ENCODE data around the gene BCL11A.

The BCL11A gene

DNA sequence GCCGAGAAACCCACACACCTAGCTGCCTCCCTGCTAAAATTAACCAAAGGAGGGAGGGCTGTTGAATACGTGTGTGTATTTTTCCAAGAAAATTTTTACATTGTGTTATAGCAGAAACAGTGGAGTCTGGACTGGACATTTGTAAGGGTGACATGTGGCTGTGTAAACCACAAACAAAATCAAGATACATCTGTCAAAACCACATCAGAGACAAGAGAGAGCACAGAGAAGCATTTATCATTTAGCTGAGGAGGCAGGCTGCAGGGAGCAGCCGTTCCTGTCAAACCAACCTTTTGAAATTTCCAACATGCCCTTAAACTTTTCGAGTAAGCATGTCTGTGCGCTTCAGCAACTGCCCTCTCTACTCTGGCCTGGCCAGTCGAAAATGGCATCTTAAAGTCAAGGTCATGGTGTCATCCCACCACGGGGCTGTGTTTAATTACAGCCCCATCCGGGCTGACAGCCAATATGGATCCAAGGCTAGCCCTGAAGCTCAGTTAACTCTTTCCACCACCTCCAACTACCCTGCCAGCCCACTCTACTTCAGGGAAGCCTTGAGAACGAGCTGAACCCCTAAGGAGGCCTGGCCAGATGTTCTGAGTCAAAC is 8.4 kb downstream of the BCL11A start:
- no peak for DNase-seq (ENCODE audit: low read depth)

DNA sequence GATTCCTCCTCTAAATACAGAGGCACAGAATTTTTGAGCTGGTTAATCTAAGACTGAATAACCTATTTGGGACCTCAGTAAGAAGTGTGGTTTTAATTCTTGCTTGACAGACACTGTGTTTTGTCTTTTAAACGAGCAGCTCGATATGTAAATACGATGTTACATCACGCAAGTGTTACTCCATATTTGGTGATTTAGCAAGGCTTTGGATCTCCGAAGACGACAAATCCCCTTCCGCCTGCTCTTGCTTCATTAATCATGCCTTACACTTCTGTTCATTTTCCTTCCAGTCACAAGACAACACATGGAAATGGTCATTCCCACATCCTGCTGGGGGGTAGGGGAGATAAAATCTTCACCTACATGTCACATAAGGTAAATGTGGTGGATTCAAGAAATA is 9.4 kb downstream of the BCL11A start:
- no peak for DNase-seq (ENCODE audit: low read depth)

DNA sequence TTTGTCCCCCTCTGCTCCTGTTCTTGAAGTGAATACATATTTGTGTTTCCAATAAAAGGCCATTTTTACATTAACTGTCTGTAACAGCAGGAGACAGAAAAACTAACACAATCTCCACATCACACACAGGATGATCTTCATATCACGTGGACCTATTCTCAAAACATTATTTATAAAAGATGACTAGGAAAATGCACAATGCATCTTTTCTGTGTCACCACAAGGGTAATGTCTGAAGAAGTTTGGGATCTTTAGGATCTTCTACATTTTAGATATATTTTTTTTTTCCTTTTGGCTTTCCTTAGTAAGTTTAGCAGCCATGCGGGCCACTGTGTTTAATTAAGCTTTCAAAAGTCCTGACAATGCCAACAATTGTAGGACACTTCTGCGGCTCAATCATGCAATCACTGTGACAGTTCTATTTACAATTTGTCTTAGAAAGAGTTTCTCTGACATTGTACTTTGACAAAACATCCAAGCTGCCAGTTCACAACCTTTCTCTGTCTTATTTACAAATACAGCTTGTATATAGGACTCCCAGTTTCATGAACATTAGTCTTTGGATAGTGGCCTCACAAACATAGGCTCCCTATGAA is 12.3 kb downstream of the BCL11A start:
- DNase-seq (ENCODE audit: low read depth), result no peak

DNA sequence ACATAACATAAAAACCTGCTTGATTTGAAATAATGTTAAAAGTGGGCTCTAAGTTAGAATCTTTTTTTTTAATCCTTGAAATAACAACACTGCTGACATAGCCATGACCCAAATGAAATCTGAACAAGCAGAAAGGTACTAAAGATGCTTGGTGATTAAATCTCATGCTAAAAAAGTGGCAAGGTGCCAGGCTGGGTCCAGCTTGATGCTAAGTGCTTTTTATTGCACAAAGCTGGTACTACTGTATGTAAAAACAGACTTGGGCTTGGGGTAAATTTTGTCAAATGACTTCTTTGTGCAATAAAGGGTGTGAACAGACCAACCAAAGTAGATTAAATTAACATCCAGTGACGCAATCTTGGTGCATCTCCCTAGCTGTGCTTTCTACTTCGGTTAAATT is 13.4 kb downstream of the BCL11A start:
- DNase-seq (ENCODE audit: low read depth), result no peak

DNA sequence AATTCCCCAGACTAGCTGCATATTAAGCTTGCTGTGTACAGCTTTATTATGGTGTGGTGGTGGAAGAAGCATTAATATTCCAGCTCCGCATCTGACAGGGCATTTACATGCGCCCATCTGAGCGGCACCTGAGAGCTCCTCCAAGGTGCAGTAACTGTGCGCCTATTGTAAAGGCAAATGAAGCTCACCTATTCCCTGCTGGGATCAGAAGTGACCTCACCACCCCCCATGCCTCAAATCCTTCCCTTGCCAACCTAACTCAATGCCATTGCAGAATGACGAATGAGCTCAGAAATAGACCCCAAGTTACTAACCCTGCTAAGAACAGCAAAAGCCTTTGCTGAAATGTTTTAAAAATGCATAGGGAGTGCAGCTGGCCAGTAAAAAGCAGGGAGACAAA is 14.3 kb downstream of the BCL11A start:
- DNase-seq (ENCODE audit: low read depth), result no peak

DNA sequence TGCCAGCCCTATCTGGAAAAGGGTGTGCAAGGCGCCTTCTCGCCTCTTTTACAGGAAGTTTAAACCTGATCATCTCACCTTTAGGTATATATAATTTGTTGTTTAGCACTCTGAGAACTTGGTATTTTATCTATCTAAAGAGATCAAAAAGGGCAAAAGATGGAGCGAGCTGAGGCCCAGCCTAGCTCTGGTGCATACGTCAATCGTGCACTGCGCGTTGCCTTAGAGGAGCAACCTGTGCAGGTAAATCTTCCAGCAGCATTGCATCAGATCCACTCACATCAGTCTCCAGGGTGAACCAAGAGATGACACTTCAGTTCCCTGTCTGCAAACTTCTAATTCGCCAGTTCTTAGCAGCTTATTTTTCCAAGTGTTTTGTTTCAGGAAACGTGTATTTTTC is 15.4 kb downstream of the BCL11A start:
- no peak for DNase-seq (ENCODE audit: low read depth)

DNA sequence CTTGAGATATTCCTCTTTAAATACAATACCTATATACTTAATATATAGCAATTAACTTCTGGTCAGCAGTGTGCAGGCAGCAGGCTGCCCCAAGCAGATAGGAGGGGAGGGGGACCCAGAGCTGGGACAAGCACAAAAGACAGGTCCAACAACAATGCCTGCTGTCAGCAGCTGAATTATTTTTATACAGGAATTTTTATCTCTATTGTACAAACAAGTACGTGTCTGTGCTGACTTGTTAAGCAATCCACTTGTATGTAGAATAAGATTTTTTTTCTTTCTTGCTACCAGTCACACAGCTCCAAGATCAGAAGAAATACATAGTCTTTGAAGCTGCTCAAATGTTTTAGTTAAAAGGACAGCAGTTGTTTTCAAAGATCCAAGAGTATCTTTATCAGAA is 16.7 kb downstream of the BCL11A start:
- no peak for DNase-seq (ENCODE audit: low read depth)

DNA sequence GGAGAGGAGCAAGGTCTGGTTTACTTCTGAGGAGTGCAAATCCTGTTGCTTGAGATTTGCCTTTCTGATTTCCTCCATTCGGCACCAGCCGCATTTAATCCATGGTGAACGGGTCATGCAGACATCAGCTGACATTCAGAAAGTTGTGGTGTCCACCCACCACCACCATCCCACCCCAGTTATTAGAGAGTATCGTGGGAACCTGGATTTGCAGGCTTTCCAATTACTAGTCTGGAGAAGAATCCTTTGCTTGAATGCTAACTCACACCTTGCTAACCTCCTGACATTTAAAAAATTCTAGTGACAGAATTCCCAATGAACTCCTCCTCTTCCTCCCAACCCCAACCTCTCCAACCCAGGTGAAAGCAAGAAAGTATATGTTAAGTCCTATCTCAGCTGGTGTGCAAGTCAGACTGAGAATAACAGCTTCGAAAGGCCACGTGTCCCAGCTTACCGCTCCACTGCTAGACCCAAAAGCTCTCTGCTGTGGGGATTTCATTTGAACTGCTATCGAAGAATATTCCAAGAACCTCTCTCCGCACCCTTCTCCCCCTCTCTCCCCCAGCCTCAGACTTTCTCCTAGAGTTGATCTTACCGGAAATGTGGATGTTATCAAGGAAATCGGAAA is 17.7 kb downstream of the BCL11A start:
- DNase-seq (ENCODE audit: low read depth), result no peak

DNA sequence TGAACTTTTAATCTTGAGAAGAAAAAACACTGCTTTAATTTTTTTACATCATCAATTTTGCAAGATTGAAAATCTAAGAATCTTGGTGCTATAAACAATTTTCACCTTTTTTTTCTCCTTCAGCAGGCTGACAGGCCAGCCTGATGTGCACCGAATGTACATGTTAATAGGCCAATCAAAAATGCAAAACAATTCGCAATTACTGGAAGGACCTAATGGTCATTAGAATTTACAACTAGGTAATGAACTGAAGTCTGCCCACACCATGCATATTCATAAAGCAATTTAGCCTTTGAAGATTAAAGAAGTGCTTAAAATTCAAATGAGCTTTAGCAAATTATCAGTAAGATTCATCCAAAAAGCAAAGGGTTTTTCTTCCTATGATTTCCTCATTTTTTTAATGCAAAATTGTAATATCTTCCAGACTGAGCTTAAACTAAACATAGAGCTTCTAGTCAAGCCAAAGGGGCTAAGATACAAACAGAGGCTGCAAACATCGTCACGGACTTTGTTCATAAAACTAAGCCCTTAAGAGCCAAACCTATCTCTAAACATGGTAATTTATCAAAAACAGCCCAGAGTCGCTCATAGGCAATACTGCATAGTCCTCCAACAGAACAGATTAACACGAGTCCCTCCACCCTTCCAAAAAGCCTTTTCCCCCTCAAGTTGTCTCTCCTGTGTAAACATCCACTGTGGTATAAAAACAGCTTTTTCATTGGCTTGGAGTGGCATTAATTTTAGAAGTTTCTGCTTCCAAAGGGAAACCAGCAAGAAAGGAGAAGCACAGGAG is 18.4 kb downstream of the BCL11A start:
- no peak for DNase-seq (ENCODE audit: low read depth)

DNA sequence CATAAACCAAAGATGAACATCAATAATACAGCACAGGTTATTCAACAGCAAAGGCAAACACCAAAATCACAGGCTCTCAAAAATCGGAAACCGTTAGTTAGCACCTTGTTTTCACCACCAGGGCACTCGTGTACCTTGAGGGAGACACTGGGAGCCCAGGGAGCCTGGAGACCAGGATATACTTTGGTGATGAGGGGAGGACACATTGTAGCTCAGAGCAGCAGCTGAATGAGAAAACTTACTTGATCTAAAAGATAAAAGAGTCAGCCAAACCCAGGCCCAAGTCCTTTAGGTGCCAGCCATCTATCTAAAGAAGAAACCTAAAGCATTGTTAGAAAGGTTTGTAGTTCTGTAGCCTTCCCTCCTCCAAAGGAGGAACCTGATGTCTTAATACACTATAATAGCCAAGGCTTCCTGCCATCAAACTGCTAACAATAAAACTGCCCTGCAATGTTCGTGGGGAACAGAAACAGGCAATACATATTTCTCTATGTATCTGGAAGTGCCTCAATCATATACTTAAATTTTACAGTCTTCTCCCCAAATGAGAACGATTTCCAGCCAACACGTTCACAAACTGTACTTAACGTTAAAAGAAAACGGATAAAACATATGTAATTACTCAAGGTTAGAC is 19.3 kb downstream of the BCL11A start:
- DNase-seq (ENCODE audit: low read depth), result no peak

DNA sequence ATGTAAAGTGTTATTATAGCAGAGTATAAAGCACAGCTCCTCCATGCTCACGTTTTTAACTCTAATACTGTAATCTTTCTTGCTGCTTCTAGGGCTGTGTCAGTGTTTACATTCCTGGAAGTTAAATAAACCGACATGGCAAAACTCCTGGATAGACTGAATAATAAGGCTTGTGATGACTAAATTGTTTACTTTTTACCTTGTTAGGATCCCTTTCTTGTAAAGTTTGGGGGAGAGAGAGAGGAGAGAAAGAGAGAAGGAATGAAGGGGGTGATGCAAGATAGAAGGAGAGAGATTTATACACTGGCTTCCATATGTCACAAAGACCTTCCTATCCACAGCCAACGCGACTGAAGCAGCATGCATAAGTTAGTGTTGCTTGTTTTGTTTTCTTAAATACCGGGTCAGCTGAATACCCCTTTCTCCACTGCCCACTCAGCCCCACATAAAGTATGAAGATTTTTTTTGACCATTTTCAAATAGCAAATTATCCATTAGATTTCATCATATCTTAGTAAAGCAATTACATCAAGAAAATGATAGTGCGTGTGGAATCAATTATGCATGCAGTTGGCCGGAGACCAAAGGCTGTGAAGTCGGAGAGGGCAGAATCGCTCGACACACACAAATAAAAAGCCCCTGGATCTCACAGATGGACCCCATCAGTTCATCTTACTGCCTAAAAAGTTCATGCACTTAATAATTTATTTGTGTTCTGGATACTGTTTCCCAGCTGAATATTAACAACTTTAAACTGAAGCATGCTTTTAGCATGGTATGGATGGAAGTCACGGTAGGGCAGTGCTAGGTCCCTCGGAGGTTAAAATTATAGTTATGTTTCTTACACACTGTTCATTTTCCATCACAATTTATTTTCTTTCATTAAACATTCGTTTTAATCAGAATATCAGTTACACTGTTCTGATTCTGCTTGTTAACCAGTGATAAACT is 20.1 kb downstream of the BCL11A start:
- peak; percentile 82 for DNase-seq (ENCODE audit: low read depth)

DNA sequence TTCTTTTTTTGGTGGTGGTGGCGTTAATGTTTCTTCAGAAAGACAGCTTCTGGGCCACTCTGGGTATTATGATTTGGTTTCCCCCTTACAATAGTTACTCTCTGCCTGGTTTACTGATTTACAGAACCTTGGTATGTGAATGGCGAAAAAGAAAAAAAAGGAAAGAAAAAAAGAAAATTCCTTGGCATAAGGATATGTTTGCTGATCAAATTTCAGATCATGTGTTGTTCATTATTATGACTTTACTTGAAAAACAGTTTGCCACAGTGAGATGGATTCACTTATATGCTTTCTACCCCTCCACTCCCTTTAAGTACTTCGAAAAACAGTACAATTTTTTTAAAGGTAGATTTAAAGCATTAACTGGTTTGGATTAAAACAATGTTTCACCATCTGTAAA is 21.0 kb downstream of the BCL11A start:
- DNase-seq (ENCODE audit: low read depth), result no peak

DNA sequence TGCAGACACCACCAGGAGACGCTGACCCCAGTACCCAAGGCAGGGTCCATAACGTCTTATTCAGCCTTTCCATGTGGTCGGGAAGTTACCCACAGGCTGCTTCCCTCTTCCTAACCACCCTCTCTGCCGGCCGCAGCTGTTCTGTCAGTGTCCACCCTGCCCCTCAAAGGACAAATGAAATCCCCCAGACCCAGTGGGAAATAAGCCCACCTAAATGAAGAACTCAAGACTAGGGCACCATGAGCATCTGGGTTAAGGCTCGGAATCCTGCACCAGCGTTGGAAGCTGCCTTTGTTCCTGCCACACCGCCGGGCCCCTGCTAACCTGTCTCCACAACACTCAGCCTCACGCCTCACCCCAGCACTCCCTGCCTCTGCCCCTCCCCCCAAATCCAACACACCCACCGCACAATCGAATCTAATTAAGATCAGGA is 21.7 kb downstream of the BCL11A start:
- DNase-seq (ENCODE audit: low read depth), result no peak

DNA sequence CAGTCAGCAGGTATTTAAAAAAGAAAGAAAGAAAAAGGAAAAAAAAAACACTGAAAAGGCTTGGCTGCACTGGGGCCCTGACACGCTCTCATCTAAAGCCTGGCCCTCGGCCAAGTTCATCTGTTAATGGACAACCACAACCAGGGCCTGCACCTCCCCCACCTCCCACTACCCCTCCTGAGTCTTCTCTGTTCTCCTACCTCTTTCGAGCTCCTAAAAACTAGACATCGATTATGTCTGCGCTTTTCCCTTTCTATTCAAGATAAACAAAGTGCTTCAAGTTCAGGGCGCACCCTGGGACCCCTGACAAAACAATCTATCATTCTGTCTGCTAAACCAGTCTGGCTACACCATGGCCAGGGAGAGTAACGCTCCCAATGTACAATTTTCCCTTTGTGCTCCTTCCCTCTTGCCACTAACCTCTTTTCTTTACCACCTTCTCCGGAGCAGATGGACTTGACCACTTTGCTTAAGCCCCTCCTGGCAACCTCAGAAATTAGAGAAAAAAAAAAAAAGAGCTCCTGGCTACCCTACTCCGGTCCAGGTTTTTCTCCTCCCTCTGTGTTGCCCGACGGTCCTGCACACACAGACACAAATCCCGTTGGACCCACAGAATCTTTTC is 22.7 kb downstream of the BCL11A start:
- no peak for DNase-seq (ENCODE audit: low read depth)

DNA sequence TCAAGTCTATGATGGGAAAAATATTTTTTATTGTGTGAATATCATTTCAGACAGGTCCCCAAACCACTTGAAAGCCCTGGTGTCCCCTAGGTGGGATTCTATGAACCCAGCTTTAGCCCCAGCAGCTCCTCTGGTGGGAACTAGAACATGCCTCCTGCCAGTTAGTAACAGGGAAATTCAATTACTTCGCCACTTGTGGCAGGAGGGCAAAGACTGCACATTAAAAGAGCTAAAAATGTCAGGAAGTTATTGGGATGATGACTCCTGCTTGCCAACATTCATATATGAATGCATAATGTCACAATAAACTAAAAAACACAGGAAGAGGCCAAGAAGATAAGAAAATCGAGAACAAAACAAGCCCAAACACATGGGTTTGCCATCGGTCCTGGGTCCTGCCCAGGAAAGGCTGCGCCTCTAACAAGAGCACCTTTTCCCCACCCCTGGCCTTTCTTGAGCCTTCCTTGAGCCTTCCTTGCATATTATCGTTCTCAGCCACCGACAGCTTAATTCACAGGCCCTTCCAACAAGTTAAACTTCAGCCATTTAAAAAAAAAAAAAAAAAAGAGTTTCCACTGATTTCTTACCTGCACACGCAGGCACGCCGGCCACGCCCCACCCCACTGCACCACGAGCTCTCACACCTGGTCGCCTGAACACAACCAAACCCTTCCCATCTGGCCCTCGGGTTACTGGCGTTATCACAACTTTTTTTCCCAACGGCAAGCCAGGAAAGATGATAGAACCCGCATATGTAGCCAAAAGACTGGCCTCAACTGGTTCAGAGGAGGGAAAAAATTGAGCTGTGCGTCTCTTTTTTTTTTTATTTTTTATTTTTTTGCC is 23.4 kb downstream of the BCL11A start:
- no peak for DNase-seq (ENCODE audit: low read depth)

DNA sequence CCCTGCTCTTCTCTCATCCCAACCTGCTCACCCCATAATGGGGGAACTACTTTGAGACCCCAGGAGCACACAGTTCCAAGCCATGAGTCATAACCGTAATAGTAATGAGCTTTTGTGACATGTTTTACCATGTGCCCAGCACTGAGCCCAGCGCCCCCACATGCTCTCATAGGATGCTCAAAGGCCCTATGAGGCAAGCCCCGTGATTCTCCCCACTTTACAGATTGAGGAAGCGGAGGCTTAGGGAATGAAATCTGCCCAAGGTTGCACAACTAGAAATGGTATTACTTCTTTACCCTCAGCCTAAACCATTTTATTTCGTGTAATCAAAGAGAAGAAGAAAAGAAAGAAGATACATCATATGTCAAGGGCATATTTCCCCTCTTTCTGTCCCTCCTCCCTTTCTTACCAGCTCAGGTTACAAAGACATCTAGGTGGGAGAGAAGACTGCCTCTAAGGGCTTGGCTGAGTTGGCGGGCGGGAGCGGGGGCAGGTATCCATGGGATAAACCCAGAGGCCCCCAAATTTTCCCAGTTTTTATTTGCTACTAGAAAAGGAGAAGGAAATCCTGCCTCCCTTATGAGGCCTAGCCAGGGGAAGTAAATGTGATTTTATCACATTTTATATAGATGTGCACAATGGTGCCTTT is 24.2 kb downstream of the BCL11A start:
- DNase-seq (ENCODE audit: low read depth), result no peak

DNA sequence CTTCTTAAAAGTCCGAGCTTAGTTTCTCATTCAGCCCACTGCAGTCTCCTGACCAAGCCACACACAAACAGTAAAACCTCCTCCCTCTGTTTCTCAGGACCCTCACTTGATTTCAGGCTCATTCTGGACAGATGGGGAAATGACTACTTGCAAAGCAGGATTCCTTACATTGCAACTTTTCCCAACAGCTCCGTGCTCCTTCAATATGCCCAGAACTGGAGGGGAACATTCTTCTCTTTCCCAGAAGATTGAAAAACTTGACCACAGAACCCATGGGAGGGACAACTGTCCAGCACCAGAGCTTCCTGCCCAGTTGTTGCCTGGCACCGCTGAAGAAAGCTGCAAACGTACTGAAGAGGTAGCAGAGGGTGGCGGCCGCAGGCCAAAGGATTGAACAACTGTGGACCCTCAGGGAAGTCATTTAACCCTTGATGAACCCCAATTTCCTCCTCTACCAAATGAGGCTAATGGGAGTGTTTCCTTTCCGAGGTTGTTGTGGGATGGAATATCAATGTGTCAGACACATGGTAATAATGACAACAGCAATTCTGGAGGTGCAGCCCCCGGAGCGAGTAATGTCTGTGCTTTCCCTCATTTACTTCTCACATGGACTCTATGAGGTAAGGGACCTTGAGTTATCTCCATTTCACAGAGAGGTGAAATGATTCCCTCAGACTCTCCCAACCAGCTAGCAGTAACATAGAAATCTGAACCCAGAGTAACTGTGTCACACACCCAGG is 25.0 kb downstream of the BCL11A start:
- DNase-seq (ENCODE audit: low read depth), result no peak

DNA sequence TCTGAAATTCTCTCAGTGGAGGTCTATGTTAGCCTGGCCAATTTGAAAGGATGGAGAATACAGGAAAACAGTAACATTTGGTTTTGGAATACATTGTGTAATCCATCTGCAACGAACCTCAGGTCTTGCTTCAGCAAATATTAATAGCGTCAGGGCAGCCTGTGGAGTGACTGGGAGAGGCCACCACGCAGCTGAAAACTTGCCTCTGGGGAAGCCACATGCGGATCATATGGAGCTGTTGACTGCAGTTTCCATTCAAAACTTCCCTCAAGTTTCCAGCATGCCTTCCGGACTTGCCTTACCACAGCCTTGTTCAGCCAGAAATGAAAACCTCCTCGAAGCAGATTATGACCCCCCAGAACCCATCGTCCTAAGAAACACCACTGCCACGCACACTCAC is 25.7 kb downstream of the BCL11A start:
- no peak for DNase-seq (ENCODE audit: low read depth)

DNA sequence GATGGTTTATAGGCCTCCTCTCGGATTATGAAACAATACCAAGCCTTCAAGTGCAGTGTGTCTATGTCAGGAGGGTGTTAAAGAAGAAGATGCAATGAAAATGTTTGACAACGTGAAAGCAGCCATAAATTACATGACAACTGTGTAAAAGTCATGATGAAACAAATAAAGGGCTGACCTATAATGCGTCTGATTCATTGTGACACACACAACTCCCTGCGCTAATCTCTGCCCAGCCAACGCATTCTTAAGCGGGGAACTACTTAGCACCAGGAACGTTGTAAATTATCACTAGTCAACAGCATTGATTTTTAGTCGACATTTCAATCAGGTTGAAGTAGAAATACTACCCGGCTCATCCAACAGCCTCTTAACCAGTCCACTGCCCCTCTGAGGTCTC is 26.8 kb downstream of the BCL11A start:
- DNase-seq (ENCODE audit: low read depth), result no peak
